GM18870 (cell line): ENCODE measurements around the gene ARHGEF5.
"Not testable (repeated sequence)": the region's sequence is repeated elsewhere in the genome, so short reads cannot be mapped to it uniquely, and the experiment has no call there.

Source experiments
- ATAC-seq: cut with Tn5 transposase; IDR thresholded peaks from one replicate; pipeline ENCODE4 v1.9.1; 2021; ENCODE audit warnings: moderate library complexity; ENCODE audit not compliant: unreplicated experiment

Gene ARHGEF5

GRCh38 chr7:144355176-144355822 lies at the start of gene ARHGEF5:
Gene ARHGEF5, plus strand, starts transcription at chr7:144355402. Its CDS starts 7,268 bp downstream, at chr7:144362670.
- ATAC-seq = peak; percentile 64

GRCh38 chr7:144309702-144310101 lies 45.5 kb upstream of the ARHGEF5 start:
- ATAC-seq = not testable (repeated sequence)

- ATAC-seq = not testable (repeated sequence)
Observed at GRCh38 chr7:144311218-144311617, 44.0 kb upstream of the ARHGEF5 start.

GRCh38 chr7:144311872-144312469 lies 43.2 kb upstream of the ARHGEF5 start, which contains the start of gene OR2A1:
Gene OR2A1, plus strand, starts transcription at chr7:144312419. Its CDS starts 5,706 bp downstream, at chr7:144318125.
- not testable (repeated sequence) for ATAC-seq

GRCh38 chr7:144317537-144317936 lies 37.7 kb upstream of the ARHGEF5 start:
- ATAC-seq = not testable (repeated sequence)

GRCh38 chr7:144319547-144319946 lies 35.7 kb upstream of the ARHGEF5 start:
- ATAC-seq = not testable (repeated sequence)

- not testable (repeated sequence) for ATAC-seq
Observed at GRCh38 chr7:144321677-144322206, 33.5 kb upstream of the ARHGEF5 start.

GRCh38 chr7:144323359-144323758 lies 31.8 kb upstream of the ARHGEF5 start:
- ATAC-seq = not testable (repeated sequence)

- ATAC-seq = not testable (repeated sequence)
Observed at GRCh38 chr7:144325868-144326267, 29.3 kb upstream of the ARHGEF5 start.

- not testable (repeated sequence) for ATAC-seq
Observed at GRCh38 chr7:144330044-144330443, 25.2 kb upstream of the ARHGEF5 start.

GRCh38 chr7:144331221-144331995 lies 23.8 kb upstream of the ARHGEF5 start:
- peak; percentile 66 for ATAC-seq

- ATAC-seq = not testable (repeated sequence)
Observed at GRCh38 chr7:144331996-144332288, 23.3 kb upstream of the ARHGEF5 start.

GRCh38 chr7:144348625-144349024 lies 6.6 kb upstream of the ARHGEF5 start:
- ATAC-seq = not testable (repeated sequence)

- not testable (repeated sequence) for ATAC-seq
Observed at GRCh38 chr7:144351667-144352066, 3.5 kb upstream of the ARHGEF5 start.

GRCh38 chr7:144356185-144356584 lies 983 bp downstream of the ARHGEF5 start:
- ATAC-seq = not testable (repeated sequence)

GRCh38 chr7:144356860-144357259 lies 1.7 kb downstream of the ARHGEF5 start:
- not testable (repeated sequence) for ATAC-seq

GRCh38 chr7:144362061-144362460 lies 6.9 kb downstream of the ARHGEF5 start:
- not testable (repeated sequence) for ATAC-seq

GRCh38 chr7:144365523-144365922 lies 10.3 kb downstream of the ARHGEF5 start:
- ATAC-seq = not testable (repeated sequence)

GRCh38 chr7:144367250-144367649 lies 12.0 kb downstream of the ARHGEF5 start:
- ATAC-seq = not testable (repeated sequence)

GRCh38 chr7:144369221-144369620 lies 14.0 kb downstream of the ARHGEF5 start:
- ATAC-seq = not testable (repeated sequence)

GRCh38 chr7:144378651-144379050 lies 23.4 kb downstream of the ARHGEF5 start:
- ATAC-seq = no peak
